AG09319 (cell line): ENCODE measurements around the gene FMN2.
A peak's percentile ranks its signal among the peaks of the same experiment; 100 is the strongest.
"Not testable (repeated sequence)": the region's sequence is repeated elsewhere in the genome, so short reads cannot be mapped to it uniquely, and the experiment has no call there.

Experiments used
- DNase-seq: peaks from one replicate; pipeline ENCODE4 v3.0.0-alpha.2; 2010; ENCODE audit warnings: low read depth; ENCODE audit errors: extremely low read depth
- CTCF ChIP-seq: IDR thresholded peaks from 2 replicates; pipeline ENCODE4 v1.5.1; 2011; ENCODE audit warnings: low read depth, mild to moderate bottlenecking, inconsistent platforms, low read length, moderate library complexity

Gene FMN2

GRCh38 chr1:240171907-240172306 is 80.2 kb downstream of the FMN2 start:
- no peak for DNase-seq
- no peak for TF ChIP-seq CTCF

GRCh38 chr1:240173836-240174235 is 82.2 kb downstream of the FMN2 start:
- no peak for DNase-seq
- no peak for TF ChIP-seq CTCF

- no peak for DNase-seq
- TF ChIP-seq CTCF = no peak
Measured at GRCh38 chr1:240174734-240175133, 83.1 kb downstream of the FMN2 start.

- DNase-seq = no peak
- no peak for TF ChIP-seq CTCF
Measured at GRCh38 chr1:240178366-240178765, 86.7 kb downstream of the FMN2 start.

GRCh38 chr1:240184682-240185081 is 93.0 kb downstream of the FMN2 start:
- not testable (repeated sequence) for DNase-seq

- TF ChIP-seq CTCF = no peak
Measured at GRCh38 chr1:240188139-240188538, 96.5 kb downstream of the FMN2 start.

GRCh38 chr1:240189386-240189989 is 97.8 kb downstream of the FMN2 start:
- TF ChIP-seq CTCF = peak; percentile 78
- no peak for DNase-seq

More at GRCh38 chr1:240188139-240188538, 96.5 kb downstream of the FMN2 start:
- DNase-seq = no peak

- DNase-seq = peak; percentile 97
- TF ChIP-seq CTCF = peak; percentile 67
Measured at GRCh38 chr1:240190881-240191401, 99.3 kb downstream of the FMN2 start.
